A204.1 (cell line): ENCODE data around the gene GSG1.

Experiments
- FAIRE-seq: peaks from 2 replicates; lab custom pipeline; 2012; peaks lifted over from hg19 to GRCh38; lab: Jason Lieb, UNC

The GSG1 gene

DNA sequence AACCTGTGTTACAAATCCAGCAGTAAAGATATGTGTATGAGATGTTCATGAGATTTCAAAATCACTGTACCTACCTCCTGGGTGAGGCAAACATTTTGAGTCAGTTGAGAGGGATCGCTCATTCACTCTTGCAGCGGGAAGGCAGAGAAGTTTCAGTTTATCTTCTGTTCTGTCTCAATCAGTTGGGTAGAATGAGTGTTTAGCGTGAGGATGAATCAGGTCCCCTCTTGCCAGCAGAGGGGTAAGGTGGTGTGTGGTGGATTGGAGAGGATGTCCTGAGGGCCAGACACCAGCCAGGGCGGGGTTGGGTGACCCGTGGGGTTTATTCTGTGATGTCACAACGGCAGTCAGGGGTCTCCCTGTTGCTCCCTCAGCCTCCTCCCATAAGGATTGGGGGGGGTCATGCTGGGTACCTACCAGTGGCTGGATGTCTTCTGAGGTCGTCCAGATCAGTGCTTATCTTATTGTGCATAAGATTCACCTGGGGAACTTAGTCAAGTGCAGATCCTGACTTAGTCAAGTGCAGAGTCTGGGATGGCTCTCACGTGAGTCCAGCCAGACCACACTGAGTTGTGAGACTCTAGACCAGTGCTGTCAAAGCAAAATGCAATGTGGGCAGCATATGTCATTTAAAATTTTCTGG is at the start of gene GSG1:
GSG1 (minus strand) TSS at position 277 of the 643 bp plus-strand sequence; CDS start at position 122, 155 bp downstream.
- FAIRE-seq, result no peak

DNA sequence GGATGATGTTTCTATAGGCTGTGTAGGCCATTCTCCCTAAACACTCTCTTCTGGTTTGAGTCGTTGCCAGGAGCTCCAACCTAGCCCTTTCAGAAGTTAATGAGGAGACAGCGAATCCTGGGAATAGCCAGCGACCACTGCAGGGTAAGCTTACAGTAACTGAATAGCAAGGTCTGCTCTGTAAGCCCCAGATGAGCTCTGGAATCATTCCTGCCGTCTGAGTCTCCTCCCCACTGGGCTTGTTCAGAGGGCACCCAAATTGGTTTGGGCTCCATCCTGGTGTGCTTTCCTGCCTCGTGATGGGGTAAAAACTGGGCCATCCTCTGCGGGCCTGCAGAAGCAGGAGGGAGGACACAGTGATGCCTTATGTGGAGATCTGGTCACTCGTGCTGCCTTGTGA is 49.7 kb upstream of the GSG1 start:
- no peak for FAIRE-seq

GRCh38 chr12:13152756-13153155 is 49.3 kb upstream of the GSG1 start:
- FAIRE-seq, result no peak

DNA sequence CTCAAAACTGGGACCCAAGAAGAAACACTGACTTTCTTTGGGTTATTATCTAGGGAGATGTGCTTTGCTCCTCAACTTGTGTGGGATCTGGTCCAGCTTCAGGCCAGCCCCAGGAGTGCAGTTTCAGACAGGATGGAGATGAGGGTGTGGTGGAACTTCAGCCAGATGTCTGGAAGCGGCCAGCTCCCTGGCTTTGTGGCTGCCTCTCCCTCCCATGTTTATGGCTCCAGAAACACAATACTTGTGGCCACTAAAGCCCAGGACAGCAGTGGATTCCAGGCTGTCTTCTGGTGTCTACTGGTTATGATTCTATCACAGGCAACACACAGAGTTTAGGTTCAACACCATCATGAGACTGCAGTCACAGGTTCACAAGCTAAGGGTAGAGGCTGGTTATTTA is 48.8 kb upstream of the GSG1 start:
- FAIRE-seq, result no peak

DNA sequence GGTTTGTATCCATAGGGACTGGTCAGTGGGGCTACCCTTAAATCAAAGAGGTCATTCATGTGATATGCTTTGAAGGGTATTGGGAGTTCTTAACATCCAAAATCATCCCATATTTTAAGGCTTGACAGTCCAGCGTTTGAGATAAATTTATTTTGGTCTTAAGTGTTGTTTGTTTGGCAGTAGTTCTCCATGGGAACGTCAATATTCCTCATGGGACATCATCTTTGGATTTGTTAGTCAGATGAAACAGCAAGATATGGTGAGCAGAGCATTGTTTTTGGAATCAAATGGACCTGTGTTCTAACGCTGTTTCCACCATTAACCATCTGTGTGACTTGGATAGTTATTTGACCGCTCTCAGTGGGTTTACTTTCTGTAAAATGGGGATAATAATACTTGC is 45.9 kb upstream of the GSG1 start:
- no peak for FAIRE-seq

DNA sequence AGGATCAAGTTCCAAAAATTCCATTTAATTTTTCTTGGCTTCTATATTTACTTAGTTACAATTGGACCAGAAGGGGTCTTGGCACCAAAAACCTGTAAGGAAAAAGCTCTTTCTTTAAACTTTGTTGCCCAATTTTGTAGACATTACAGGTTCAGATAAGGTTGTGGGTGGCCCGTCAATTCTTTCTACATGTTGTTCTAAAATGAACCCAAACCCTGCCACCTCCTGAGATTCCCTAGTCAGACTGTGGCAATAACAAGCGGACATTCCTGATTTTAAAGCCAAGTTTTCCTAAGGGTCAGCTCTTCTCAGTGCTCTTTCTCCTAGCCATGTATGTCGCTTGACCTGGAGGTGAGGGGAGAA is 45.0 kb upstream of the GSG1 start:
- FAIRE-seq, result no peak

DNA sequence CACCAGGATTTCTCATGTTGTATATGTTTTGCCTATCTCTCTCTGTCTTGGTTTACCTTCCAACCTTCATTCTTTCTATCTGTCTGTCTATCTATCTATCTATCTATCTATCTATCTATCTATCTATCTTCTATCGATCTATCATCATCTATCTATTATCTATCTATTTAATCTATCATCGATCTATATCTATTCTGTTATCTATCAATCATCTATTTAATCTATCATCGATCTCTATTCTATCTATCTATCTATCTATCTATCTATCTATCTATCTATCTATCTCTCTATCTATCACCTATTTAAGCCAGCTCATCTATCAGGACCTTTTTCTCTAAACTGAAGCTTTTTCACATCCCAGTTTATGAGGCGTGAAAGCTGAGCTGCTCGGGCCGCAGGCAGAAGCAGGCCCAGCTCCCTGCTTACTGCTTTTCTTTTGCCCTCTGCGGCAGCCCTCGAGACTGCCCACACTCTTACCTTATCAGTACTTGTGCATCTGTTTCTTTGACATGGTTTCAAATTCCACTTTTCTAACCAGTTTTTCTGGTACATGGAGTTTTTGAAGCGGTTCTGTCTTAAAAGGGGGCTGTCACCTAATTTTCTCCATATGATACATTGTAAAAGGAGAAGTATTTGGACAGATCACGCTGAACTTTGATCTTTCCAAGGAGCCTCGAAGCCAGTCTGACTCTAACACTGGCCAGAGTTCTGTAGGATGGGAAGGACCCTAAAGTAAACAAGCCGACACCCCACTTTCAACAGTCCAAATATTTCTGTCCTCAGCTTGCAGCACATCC is 44.4 kb upstream of the GSG1 start:
- FAIRE-seq, result no peak

DNA sequence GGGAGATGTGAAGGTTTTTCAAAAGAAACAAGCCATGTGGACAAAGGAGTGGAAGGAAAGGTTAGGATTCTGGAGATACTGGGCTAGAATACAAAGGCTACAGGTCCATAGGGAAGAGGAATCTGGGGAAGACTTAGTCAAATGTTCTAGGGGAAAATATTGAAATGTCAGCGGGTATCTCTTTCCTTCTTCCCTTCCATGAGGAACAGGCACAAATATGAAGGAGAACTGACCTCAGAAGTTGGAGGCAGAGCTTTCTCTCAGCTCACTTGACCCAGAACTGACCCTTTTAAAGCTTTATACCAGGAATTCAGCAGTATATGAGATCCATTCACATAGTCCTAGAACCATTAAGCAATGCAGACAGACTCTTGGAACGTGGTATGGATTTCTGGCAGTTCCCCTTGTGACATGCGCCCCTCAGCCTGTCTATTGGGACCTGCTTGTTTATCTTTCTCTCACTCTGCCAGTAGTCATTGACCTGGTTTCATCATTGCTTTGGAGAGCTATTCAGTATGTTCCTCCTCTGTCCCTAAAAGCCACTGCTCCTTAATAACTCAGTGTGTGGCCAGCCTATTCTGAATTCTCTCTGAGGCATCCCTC is 43.0 kb upstream of the GSG1 start:
- FAIRE-seq, result no peak

DNA sequence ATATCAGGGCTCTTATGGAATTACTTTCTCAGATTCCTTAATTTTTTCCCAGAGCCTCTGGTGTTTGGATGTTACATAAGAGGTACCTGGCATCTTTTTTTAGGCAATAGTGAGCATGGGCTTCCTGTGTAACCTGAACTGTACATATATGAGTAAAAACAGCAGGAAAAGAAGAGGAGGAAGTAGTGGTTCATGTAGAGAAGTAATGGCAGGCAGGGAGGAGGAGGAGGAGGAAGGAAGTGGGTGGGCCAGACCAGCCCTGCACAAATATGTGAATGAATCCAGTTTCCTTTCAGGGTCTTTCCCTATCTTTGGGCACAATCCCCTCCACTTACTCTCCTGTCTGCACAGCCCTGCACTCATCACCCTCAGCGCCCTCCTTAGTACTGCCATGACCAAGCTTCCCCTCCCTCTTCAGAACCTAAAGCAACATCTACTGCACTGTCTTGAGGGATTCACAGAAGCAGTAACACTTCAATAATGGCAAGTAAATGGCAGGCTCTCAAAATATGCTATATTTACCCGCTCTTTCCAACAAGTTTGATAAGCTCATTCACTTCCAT is 40.9 kb upstream of the GSG1 start:
- FAIRE-seq, result no peak

GRCh38 chr12:13142747-13143146 is 39.3 kb upstream of the GSG1 start:
- no peak for FAIRE-seq

- no peak for FAIRE-seq
These were observed 38.2 kb upstream of the GSG1 start for GRCh38 chr12:13141686-13142085.

- no peak for FAIRE-seq
These were observed 32.1 kb upstream of the GSG1 start for GRCh38 chr12:13135371-13136178.

GRCh38 chr12:13133886-13134285 is 30.4 kb upstream of the GSG1 start:
- no peak for FAIRE-seq

DNA sequence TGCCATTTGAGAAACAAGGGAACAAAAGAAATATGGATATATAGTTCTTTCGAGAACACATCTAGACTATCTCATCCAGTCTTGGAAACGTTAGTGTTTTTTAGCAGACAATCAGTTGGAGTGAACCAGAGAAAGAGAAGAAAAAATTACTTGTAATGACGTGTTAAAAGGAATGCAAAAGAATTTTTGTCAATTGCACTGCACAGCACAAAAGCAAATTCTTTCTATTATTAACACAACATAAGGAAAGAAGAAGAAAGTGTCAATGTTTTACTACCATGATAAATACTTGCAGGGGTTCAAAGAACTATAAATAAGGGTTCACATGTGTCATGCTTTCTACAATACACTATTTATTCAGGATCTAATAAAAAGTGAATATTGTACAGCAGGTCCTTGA is 27.5 kb upstream of the GSG1 start:
- FAIRE-seq, result no peak

- FAIRE-seq, result no peak
These were observed 25.0 kb upstream of the GSG1 start for GRCh38 chr12:13128291-13128965.

- no peak for FAIRE-seq
These were observed 24.0 kb upstream of the GSG1 start for GRCh38 chr12:13127444-13127843.

DNA sequence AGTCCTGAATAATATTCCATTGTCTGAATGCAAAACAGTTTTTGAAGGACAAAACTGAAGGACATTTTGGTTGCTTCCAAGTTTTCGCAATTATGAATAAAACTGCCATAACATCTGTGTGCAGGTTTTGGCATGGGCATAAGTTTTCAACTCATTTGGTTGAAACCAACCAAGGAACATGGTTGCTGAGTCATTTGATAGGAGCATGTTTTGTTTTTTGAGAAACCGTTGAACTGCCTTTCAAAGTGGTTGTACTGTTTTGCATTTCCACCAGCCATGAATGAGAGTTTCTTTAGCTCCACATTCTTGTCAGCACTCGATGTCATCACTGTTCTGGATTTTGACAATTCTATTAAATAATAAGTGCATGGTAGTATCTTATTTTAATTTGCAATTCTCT is 23.0 kb upstream of the GSG1 start:
- FAIRE-seq, result no peak

DNA sequence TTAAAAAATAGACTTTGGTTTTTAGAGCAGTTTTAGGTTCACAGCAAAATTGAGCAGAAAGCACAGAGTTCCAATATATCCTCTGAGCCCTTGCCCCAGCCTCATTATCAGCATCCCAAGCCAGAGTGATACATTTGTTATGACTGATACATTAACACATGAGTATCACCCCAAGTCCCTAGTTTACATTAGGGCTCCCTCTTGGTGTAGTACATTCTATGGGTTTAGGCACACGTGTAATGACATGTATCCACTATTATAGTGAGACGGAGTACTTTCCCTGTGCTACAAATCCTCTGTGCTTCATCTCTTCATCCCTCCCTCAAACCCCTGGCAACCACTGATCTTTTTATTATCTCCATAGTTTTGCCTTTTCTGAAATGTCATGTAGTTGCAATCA is 22.5 kb upstream of the GSG1 start:
- FAIRE-seq, result no peak

GRCh38 chr12:13124656-13125505 is 21.4 kb upstream of the GSG1 start:
- FAIRE-seq, result no peak

GRCh38 chr12:13121568-13121967 is 18.1 kb upstream of the GSG1 start:
- no peak for FAIRE-seq

DNA sequence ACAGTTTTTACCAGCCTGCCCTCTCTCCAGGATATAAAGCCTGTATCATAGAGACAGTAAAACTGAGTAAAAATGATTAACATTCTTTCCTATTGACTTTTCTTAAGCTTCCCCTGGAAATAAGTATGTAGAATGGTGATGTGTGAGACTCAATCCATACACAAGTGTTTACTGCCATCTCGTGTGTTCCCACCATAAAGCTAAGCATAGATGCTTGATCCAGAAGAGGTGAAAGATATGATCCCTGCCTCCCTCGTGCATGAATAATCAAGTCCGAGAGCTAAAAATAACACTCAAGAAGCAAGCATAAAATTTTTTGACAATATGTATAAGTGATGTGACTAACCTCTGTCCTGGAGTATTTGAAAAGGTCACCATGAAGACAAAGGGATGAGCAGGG is 16.9 kb upstream of the GSG1 start:
- FAIRE-seq, result no peak
